Measurements from ENCODE around the gene HOXD4.
A peak's percentile ranks its signal among the peaks of the same experiment; 100 is the strongest.

The HOXD4 gene

GRCh38 chr2:176115883-176116813 is 35.2 kb upstream of the HOXD4 start, which contains the start of gene HOXD10:
HOXD10 (plus strand) TSS chr2:176116778; CDS start chr2:176116834, 56 bp downstream.
- H3K27ac ChIP-seq (ENCODE audit: low read length): no peak within 1 kb of the TSS
- H3K4me1 ChIP-seq (ENCODE audit: insufficient read depth, low read length): no peaks in the 10 kb centered on the region
- no peaks in the 10 kb centered on the region for H3K36me3 ChIP-seq (ENCODE audit: insufficient read depth, low read depth, low read length)
- H3K9ac ChIP-seq (ENCODE audit: low read depth, low read length): no peak within 1 kb of the TSS
- H3K9me3 ChIP-seq (ENCODE audit: insufficient read depth, low read depth, low read length): peaks cover 6% of the 10 kb centered on the region
- peaks cover 100% of the 10 kb centered on the region for H3K27me3 ChIP-seq (ENCODE audit: insufficient read depth, low read length)
- no peak within 1 kb of the TSS for H3K4me3 ChIP-seq (ENCODE audit: low read length)

- H3K36me3 ChIP-seq (ENCODE audit: insufficient read depth, low read depth, low read length): no peaks in the 10 kb centered on the region
- H3K4me1 ChIP-seq (ENCODE audit: insufficient read depth, low read length): no peaks in the 10 kb centered on the region
- H3K9ac ChIP-seq (ENCODE audit: low read depth, low read length): no peak overlapping the region
- H3K27me3 ChIP-seq (ENCODE audit: insufficient read depth, low read length): peaks cover 100% of the 10 kb centered on the region
- H3K27ac ChIP-seq (ENCODE audit: low read length): no peak overlapping the region
- peaks cover 6% of the 10 kb centered on the region for H3K9me3 ChIP-seq (ENCODE audit: insufficient read depth, low read depth, low read length)
- no peak overlapping the region for H3K4me3 ChIP-seq (ENCODE audit: low read length)
These were observed 34.1 kb upstream of the HOXD4 start for GRCh38 chr2:176117162-176117822.

- H3K36me3 ChIP-seq (ENCODE audit: insufficient read depth, low read depth, low read length): no peaks in the 10 kb centered on the region
- no peaks in the 10 kb centered on the region for H3K4me1 ChIP-seq (ENCODE audit: insufficient read depth, low read length)
- H3K27ac ChIP-seq (ENCODE audit: low read length): no peak overlapping the region
- no peak overlapping the region for H3K4me3 ChIP-seq (ENCODE audit: low read length)
- no peak overlapping the region for H3K9ac ChIP-seq (ENCODE audit: low read depth, low read length)
- peaks cover 100% of the 10 kb centered on the region for H3K27me3 ChIP-seq (ENCODE audit: insufficient read depth, low read length)
- peaks cover 6% of the 10 kb centered on the region for H3K9me3 ChIP-seq (ENCODE audit: insufficient read depth, low read depth, low read length)
These were observed 33.5 kb upstream of the HOXD4 start for GRCh38 chr2:176117823-176118371.

- no peak overlapping the region for H3K4me3 ChIP-seq (ENCODE audit: low read length)
- H3K27me3 ChIP-seq (ENCODE audit: insufficient read depth, low read length): peaks cover 100% of the 10 kb centered on the region
- peaks cover 12% of the 10 kb centered on the region for H3K9me3 ChIP-seq (ENCODE audit: insufficient read depth, low read depth, low read length)
- H3K27ac ChIP-seq (ENCODE audit: low read length): no peak overlapping the region
- H3K36me3 ChIP-seq (ENCODE audit: insufficient read depth, low read depth, low read length): no peaks in the 10 kb centered on the region
- H3K9ac ChIP-seq (ENCODE audit: low read depth, low read length): no peak overlapping the region
- H3K4me1 ChIP-seq (ENCODE audit: insufficient read depth, low read length): no peaks in the 10 kb centered on the region
These were observed 32.6 kb upstream of the HOXD4 start for GRCh38 chr2:176118601-176119339.

GRCh38 chr2:176120364-176121189 is 30.8 kb upstream of the HOXD4 start:
- Histone ChIP-seq H3K27me3 (ENCODE audit: insufficient read depth, low read length) (peaks cover 100% of the 10 kb centered on the region), H3K27ac (ENCODE audit: low read length) (no peak overlapping the region), H3K36me3 (ENCODE audit: insufficient read depth, low read depth, low read length) (no peaks in the 10 kb centered on the region), H3K4me3 (ENCODE audit: low read length) (no peak overlapping the region), H3K9me3 (ENCODE audit: insufficient read depth, low read depth, low read length) (peaks cover 13% of the 10 kb centered on the region), H3K4me1 (ENCODE audit: insufficient read depth, low read length) (no peaks in the 10 kb centered on the region), H3K9ac (ENCODE audit: low read depth, low read length) (no peak overlapping the region)

GRCh38 chr2:176121190-176122051 is 29.9 kb upstream of the HOXD4 start:
- Histone ChIP-seq H3K4me1 (ENCODE audit: insufficient read depth, low read length) (no peaks in the 10 kb centered on the region), H3K36me3 (ENCODE audit: insufficient read depth, low read depth, low read length) (no peaks in the 10 kb centered on the region), H3K9me3 (ENCODE audit: insufficient read depth, low read depth, low read length) (peaks cover 13% of the 10 kb centered on the region), H3K27ac (ENCODE audit: low read length) (no peak overlapping the region), H3K9ac (ENCODE audit: low read depth, low read length) (no peak overlapping the region), H3K4me3 (ENCODE audit: low read length) (no peak overlapping the region), H3K27me3 (ENCODE audit: insufficient read depth, low read length) (peaks cover 100% of the 10 kb centered on the region)

GRCh38 chr2:176122052-176122682 is 29.2 kb upstream of the HOXD4 start:
- Histone ChIP-seq H3K4me3 (ENCODE audit: low read length) (peak overlapping the region; percentile 31; the same call in 1 of the 2 replicates), H3K9ac (ENCODE audit: low read depth, low read length) (no peak overlapping the region), H3K36me3 (ENCODE audit: insufficient read depth, low read depth, low read length) (no peaks in the 10 kb centered on the region), H3K4me1 (ENCODE audit: insufficient read depth, low read length) (no peaks in the 10 kb centered on the region), H3K27ac (ENCODE audit: low read length) (no peak overlapping the region), H3K27me3 (ENCODE audit: insufficient read depth, low read length) (peaks cover 100% of the 10 kb centered on the region), H3K9me3 (ENCODE audit: insufficient read depth, low read depth, low read length) (peaks cover 7% of the 10 kb centered on the region; the same call in 1 of the 2 replicates)

- Histone ChIP-seq H3K27ac (ENCODE audit: low read length) (no peak within 1 kb of the TSS), H3K27me3 (ENCODE audit: insufficient read depth, low read length) (peaks cover 100% of the 10 kb centered on the region), H3K4me1 (ENCODE audit: insufficient read depth, low read length) (no peaks in the 10 kb centered on the region), H3K9ac (ENCODE audit: low read depth, low read length) (no peak within 1 kb of the TSS), H3K9me3 (ENCODE audit: insufficient read depth, low read depth, low read length) (peaks cover 7% of the 10 kb centered on the region; the same call in 1 of the 2 replicates), H3K4me3 (ENCODE audit: low read length) (peak within 1 kb of the TSS; percentile 31; the same call in 1 of the 2 replicates), H3K36me3 (ENCODE audit: insufficient read depth, low read depth, low read length) (no peaks in the 10 kb centered on the region)
These were observed 28.5 kb upstream of the HOXD4 start, which contains the start of gene HOXD9 for GRCh38 chr2:176122683-176123410. HOXD9 (plus strand) TSS chr2:176122719; CDS start chr2:176122769, 50 bp downstream.

GRCh38 chr2:176123411-176124109 is 27.8 kb upstream of the HOXD4 start:
- Histone ChIP-seq H3K4me3 (ENCODE audit: low read length) (no peak overlapping the region), H3K9ac (ENCODE audit: low read depth, low read length) (no peak overlapping the region), H3K9me3 (ENCODE audit: insufficient read depth, low read depth, low read length) (peaks cover 7% of the 10 kb centered on the region; the same call in 1 of the 2 replicates), H3K27me3 (ENCODE audit: insufficient read depth, low read length) (peaks cover 100% of the 10 kb centered on the region), H3K4me1 (ENCODE audit: insufficient read depth, low read length) (no peaks in the 10 kb centered on the region), H3K36me3 (ENCODE audit: insufficient read depth, low read depth, low read length) (no peaks in the 10 kb centered on the region), H3K27ac (ENCODE audit: low read length) (no peak overlapping the region)
